CMK (cell line): ENCODE measurements around the gene SH3TC1.

Experiments
- DNase-seq: peaks from one replicate; pipeline ENCODE4 v3.0.0-alpha.2; 2010; ENCODE audit warnings: low read depth

SH3TC1 gene

GRCh38 chr4:8200302-8200975 lies 1.3 kb downstream of the SH3TC1 start:
- no peak for DNase-seq

- no peak for DNase-seq
These were observed 2.3 kb downstream of the SH3TC1 start for GRCh38 chr4:8201321-8201781.

GRCh38 chr4:8202108-8203051 lies 3.3 kb downstream of the SH3TC1 start:
- DNase-seq, result no peak

GRCh38 chr4:8203052-8203401 lies 3.9 kb downstream of the SH3TC1 start:
- no peak for DNase-seq

GRCh38 chr4:8203817-8204216 lies 4.7 kb downstream of the SH3TC1 start:
- no peak for DNase-seq

GRCh38 chr4:8204576-8205227 lies 5.6 kb downstream of the SH3TC1 start:
- no peak for DNase-seq

GRCh38 chr4:8205241-8205707 lies 6.2 kb downstream of the SH3TC1 start:
- DNase-seq, result no peak

- DNase-seq, result no peak
These were observed 6.9 kb downstream of the SH3TC1 start for GRCh38 chr4:8205749-8206611.

GRCh38 chr4:8207314-8207713 lies 8.2 kb downstream of the SH3TC1 start:
- DNase-seq, result no peak

GRCh38 chr4:8208565-8208964 lies 9.5 kb downstream of the SH3TC1 start:
- DNase-seq, result no peak

- no peak for DNase-seq
These were observed 10.2 kb downstream of the SH3TC1 start for GRCh38 chr4:8209181-8209874.

GRCh38 chr4:8210010-8210409 lies 10.9 kb downstream of the SH3TC1 start:
- no peak for DNase-seq

- DNase-seq, result no peak
These were observed 11.5 kb downstream of the SH3TC1 start for GRCh38 chr4:8210616-8211015.

- DNase-seq, result no peak
These were observed 12.2 kb downstream of the SH3TC1 start for GRCh38 chr4:8211251-8211650.

GRCh38 chr4:8211737-8212581 lies 12.9 kb downstream of the SH3TC1 start:
- DNase-seq, result no peak

GRCh38 chr4:8212622-8213021 lies 13.5 kb downstream of the SH3TC1 start:
- DNase-seq, result no peak

- DNase-seq, result no peak
These were observed 14.0 kb downstream of the SH3TC1 start for GRCh38 chr4:8213121-8213520.

- no peak for DNase-seq
These were observed 15.0 kb downstream of the SH3TC1 start for GRCh38 chr4:8214136-8214535.

- no peak for DNase-seq
These were observed 15.9 kb downstream of the SH3TC1 start for GRCh38 chr4:8215001-8215427.
